ENCODE data around the gene ATG7.
"Not testable (repeated sequence)": the region's sequence is repeated elsewhere in the genome, so short reads cannot be mapped to it uniquely, and the experiment has no call there.

Gene ATG7

DNA sequence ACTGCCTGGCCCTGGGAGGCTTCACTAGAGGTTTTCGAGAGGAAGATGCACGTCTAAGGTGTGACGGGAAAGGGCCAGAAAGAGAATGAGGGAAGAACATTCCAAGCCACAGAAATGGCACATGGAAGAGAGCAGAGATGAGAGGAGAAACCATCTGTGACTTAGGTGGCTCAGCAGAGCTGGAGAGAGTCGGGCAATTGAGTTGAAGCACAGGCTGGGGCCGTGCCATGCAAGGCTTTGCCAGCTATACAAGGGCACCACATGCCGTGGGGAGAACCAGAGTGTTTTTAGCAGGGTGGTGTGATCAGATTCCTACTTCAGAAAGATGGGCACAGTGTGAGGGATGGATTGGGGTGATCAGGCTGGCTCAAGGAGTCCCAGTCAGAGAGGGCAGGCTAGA, 245.4 kb downstream of the ATG7 start:
- no peak for DNase-seq

DNA sequence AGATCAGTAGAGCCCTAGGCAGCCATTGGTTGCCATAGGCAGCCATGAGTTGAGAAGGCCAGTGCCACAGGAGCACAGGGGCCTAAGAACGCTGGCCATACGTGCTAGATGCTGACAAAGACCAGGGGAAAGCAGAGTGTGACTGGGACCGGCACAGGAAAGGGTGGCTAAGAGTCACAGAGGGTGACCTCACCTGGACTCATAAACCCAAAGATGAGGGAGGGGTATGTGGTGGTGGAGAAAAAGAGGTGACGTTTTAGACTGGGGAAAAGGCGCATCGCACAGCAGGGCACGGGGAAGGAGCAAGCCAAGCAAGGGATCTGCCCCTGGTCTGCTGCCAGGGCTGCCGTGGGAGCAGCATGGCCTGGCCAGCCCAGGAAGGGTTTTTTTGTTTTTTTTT, 249.0 kb downstream of the ATG7 start:
- no peak for DNase-seq

- no peak for DNase-seq
Measured at GRCh38 chr3:11522398-11522715, 250.2 kb downstream of the ATG7 start.

DNA sequence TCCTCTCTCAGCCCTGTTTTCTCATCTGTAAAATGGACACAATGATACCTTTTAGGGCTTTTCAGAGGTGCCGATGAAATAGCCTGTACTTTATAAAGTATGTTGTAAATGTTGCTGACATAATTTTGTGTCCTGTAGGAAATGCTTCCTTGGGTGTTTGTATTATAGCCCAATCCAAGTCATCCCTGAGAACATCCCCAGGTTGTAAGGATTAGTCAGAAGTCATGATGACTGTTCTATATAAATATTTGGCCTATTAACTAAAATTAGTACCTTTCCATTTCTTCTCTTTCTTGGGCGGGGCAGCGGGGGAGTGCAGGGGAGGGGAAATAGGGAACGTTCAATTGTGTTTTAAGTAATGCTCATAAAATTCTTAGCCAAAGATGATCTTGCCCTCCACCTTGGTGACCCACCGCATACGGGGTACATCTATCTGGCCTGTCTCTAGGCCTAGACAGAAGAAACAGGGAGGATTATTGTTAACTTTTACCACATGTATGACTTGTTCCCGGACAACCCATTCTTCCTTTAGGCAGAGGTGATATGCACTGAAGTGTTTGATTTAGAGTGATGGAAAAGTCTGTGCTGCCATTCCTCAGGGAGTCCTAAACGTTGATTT, 250.9 kb downstream of the ATG7 start:
- DNase-seq = no peak

DNA sequence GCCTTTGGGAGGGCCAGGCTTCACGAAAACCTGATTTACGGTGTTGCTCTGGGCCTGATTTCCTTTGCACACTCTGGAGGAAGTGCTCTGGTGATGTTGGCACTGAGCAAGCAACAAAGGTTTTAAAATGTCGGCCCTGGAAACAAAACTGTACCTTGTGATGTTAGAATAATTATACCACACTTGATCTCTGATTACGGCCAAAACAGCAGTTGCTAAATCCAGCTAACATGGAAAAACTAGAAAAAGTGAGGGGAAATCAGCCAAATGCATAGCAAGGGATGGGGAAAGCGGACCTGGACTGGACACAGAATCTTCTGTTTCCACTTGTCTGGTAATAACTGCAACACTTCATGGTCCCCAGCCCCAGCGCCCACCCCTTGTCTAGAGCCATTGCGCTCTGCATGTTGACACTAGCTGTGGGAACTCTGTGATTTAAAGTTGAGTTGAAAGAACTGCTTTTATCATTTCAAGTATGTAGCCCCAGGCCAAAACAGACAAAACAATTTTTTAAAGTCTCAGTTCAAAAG, 251.4 kb downstream of the ATG7 start:
- DNase-seq = no peak

DNA sequence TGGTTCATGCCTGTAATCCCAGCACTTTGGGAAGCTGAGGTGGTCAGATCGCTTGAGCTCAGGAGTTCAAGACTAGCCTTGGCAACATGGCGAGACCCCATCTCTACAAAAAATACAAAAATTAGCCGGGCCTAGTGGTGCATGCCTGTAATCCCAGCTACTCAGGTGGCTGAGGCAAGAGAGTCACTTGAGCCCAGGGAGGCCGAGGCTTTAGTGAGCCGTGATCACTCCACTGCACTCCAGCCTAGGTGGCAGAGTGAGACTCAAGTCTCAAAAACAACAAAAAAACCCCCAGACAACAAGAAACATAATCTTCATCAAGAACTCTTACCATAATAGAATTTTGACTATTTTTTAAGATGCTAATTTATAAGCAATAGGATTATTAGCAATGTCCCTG, 253.9 kb downstream of the ATG7 start:
- not testable (repeated sequence) for DNase-seq

GRCh38 chr3:11529281-11529680, 257.1 kb downstream of the ATG7 start:
- DNase-seq = no peak

- DNase-seq = no peak
Measured at GRCh38 chr3:11530153-11530721, 258.0 kb downstream of the ATG7 start.

DNA sequence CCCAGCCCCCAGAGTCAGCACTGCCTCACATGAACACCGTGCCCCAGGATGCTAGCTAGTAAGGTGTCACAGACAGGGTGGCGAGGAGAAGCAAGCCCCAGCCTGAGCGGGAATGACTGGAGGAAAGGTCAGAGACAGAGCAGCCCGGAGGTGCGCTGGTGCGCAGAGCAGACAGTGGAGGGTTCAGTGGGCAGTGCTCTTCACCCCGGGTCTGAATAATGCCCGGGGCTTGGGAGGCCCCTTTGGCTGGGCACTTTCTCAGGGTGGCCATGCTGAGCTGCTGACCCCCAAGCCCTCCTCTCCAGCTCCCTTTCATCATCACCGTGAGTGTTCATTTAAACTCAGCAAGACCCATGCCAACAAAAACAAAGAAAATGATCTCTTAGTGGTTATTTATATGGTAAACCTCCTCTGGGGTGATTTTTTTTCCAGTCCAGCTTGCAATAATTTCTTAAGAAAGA, 260.8 kb downstream of the ATG7 start:
- DNase-seq = no peak

DNA sequence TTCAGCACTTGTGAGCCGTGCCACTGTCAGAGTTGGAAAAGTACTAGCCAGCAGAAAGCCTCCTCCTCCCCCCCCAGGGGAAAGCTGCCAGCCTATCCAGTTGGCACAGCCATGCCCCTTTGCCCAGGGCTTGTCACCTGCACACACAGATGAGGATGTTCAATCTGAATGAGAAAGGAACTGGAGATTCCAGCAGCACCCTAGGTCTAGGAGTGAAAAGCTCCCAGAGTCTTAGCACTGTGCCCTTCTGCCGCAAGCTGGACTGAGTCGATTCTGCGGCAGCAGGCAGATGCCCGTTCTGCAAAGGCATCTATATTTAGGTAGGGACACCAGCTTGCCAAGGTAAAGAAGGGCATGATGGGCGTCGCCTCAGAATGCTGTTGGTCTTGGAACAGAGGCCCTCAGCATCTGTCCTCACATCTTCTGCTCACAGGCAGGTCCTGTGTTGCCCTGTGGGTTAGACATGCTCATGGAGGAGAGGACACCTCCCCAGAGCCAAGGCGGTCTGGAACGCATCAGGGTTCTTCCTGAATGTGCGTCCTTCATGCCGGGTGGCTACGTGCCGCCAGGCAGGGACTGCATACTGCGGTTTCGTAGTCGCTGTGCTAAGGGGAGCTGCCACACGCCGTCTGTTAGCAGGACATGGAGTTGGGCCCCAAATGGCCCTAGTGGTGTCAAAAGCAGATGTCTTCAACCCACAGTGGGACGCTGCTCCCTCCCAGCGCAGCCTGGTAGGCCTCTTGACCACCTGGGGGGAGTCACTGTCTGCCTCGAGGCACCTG, 262.0 kb downstream of the ATG7 start:
- no peak for DNase-seq

DNA sequence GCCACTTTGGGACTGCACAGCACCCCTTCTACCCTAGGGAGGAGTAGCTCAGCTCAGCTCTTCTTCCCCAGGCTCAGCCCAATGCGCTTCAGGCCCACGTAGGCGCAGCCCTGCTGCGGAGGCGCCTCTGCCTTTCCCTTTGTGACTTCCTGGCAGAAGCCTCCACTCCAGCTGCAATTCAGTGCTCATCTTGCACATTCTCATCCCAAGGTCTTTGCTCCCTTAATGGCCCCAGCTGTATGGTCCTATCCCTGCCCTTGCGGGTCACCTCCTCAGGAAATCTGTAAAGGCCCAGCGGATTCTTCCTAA, 262.6 kb downstream of the ATG7 start:
- no peak for DNase-seq

- DNase-seq = no peak
Measured at GRCh38 chr3:11535243-11535960, 263.2 kb downstream of the ATG7 start.

GRCh38 chr3:11536132-11536935, 264.1 kb downstream of the ATG7 start:
- no peak for DNase-seq

GRCh38 chr3:11536936-11537612, 264.9 kb downstream of the ATG7 start:
- DNase-seq = no peak

GRCh38 chr3:11538581-11538980, 266.4 kb downstream of the ATG7 start:
- DNase-seq = no peak

DNA sequence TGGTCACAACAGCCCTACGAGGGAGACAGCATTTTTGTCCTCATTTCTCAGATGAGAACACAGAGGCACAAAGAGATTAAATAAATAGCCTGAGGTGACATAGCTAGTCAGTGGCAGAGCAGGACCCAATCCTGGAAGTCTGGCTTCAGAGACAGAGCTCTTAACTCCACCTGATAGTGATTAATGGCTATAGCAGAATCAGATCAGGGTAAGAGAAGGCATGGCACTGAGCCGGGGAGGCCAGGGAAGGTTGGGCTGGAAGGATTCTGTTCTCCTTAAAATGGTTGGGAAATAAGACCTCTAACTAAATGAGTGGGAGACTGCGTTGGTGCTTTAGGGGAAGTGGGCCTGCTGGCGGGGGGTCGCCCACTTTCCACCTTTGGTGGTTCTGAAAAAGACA, 267.0 kb downstream of the ATG7 start:
- no peak for DNase-seq

GRCh38 chr3:11539677-11540076, 267.5 kb downstream of the ATG7 start:
- DNase-seq = no peak

DNA sequence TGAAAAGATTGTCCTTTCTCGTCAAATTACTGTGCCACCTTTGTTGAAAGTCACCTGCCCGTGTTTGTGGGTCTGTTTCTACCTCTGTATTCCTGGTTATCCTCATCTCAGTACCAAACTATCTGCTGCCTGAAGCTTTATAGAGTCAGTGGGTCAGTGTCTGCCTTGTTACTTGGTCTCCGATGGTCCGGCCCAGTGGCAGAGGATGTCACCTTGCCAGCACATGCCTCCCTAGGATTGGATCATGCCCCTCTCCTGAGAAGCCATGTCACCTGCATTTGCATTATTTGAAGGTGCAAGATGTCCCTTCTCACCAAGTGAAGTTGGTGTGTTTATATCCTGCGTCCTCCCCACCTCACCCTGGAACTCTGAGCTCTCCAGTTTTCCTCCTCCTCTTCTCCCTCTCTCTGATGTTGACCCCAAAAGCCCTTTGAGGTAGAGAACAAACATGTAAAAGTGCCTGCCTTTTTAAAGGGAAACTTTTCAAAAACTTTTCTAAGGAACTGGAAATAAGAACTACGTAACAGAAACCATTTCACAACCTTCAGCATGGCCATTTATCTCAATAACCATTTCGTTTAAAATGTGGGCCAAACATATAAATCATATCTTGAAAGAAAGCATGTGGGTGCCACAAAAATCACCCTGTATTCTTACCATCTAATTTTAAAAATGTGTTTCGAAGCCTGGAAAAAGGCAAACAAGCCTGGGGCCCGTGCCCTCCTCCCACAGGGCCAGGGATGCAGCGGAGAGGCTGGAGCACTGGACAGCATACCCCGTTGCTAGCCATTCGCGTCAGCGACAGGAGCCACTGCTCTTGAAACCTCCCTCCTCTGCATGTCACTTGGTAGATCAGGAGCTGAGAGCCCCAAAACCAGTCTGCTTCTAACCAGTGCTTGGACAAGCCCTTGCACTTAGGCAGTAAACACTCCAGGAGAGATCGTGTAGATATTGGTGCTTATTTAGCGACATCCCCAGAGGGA, 269.4 kb downstream of the ATG7 start:
- DNase-seq = no peak

- DNase-seq = no peak
Measured at GRCh38 chr3:11542551-11542950, 270.4 kb downstream of the ATG7 start.

- DNase-seq = no peak
Measured at GRCh38 chr3:11543141-11543947, 271.1 kb downstream of the ATG7 start.

Measured in activated CD4-positive, CD25-positive, alpha-beta regulatory T cell treated with anti-CD3 and anti-CD28 coated beads, Interleukin-2, amount 50 U/mL, for 72 hours (primary cell).